Loucy (cell line): ENCODE data around the gene NPBWR2.

ENCODE experiments used
- CTCF ChIP-seq: fragments of 200-600 bp; sonication (generic); conservative IDR thresholded peaks from 2 replicates; pipeline ENCODE4 v1.5.1; 2014; ENCODE audit warnings: mild to moderate bottlenecking, antibody characterized with exemption, low read length
- EZH2phosphoT487 ChIP-seq: fragments of 200-600 bp; IDR thresholded peaks from 2 replicates; pipeline ENCODE4 v1.6.1; 2018; ENCODE audit warnings: antibody characterized with exemption, mild to moderate bottlenecking, moderate library complexity, borderline replicate concordance

- TF ChIP-seq CTCF, result no peak
- TF ChIP-seq EZH2phosphoT487, result no peak
Measured at GRCh38 chr20:64062276-64062595, 45.1 kb downstream of the NPBWR2 start.
